ENCODE data around the gene SUSD2. TPM values are rescaled to one million over a fixed set of nuclear protein-coding genes. Genes with fewer than 3 reads are reported as not detected.

SUSD2 gene
- total and polyA plus RNA-seq, 5 donors: 6.2 to 7.4 (median 7.2) TPM

DNA sequence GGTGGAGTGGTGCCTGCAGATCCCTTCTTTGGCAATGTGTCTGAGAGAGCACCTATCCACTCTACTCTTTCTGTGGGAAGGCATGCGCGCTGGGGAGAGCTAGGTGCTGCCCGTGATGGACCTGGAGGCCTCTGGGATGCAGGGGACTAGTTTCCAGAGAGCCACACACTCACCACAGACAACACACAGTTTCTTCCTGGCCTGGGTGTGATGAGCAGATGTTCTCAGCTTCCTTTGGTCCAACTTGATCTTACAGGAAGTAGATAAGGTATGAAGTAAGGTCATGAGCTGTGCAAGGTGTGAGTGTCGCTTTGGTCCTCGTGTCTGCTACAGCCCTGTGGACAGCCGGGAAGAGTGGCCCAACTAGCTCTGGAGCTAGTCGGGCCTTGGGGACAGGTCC, 27.3 kb upstream of the SUSD2 start:
- no peak overlapping the region for H3K4me3 ChIP-seq (ENCODE audit: low read length)
- H3K27ac ChIP-seq (ENCODE audit: low read length): no peak overlapping the region
- intact Hi-C loops (cut with DNase I): loop anchor here in 1 of 4 donors (10.0 kb wide), 1 partner anchor 49 kb away; no protein-coding TSS in a partner anchor
- DNase-seq: no peak
- peaks cover 14% of the 10 kb centered on the region for H3K4me1 ChIP-seq (ENCODE audit: control insufficient read depth, insufficient read depth, low read length)
- no peaks in the 10 kb centered on the region for H3K9me3 ChIP-seq (ENCODE audit: control insufficient read depth, low read length)
- no peak for ATAC-seq
- no peaks in the 10 kb centered on the region for H3K27me3 ChIP-seq (ENCODE audit: control insufficient read depth, insufficient read depth)
- whole genome bisulfite sequencing: 90% methylated on average over 7 of the region's 7 CpGs

- Histone ChIP-seq H3K4me3 (ENCODE audit: low read length) (no peak overlapping the region), H3K27ac (ENCODE audit: low read length) (no peak overlapping the region), H3K9me3 (ENCODE audit: control insufficient read depth, low read length) (no peaks in the 10 kb centered on the region), H3K4me1 (ENCODE audit: control insufficient read depth, insufficient read depth, low read length) (peaks cover 17% of the 10 kb centered on the region), H3K27me3 (ENCODE audit: control insufficient read depth, insufficient read depth) (no peaks in the 10 kb centered on the region)
- intact Hi-C loops (cut with DNase I): loop anchor here (5.0 to 10.0 kb wide), 3 partner anchors 48 to 243 kb away; no protein-coding TSS in a partner anchor
- ATAC-seq (no peak), DNase-seq (no peak)
- WGBS: 84% methylated on average over 5 of the region's 5 CpGs
Observed at GRCh38 chr22:24154826-24155225, 26.5 kb upstream of the SUSD2 start.

GRCh38 chr22:24155627-24156140, 25.6 kb upstream of the SUSD2 start:
- under 1% methylated on average over 41 of the region's 41 CpGs for WGBS
- intact Hi-C loops (cut with DNase I): loop anchor here (5.0 to 10.0 kb wide), 3 partner anchors 48 to 243 kb away; no protein-coding TSS in a partner anchor
- no peaks in the 10 kb centered on the region for H3K27me3 ChIP-seq (ENCODE audit: control insufficient read depth, insufficient read depth)
- peak overlapping the region; percentile 91 for H3K4me3 ChIP-seq (ENCODE audit: low read length)
- peak overlapping the region; percentile 44 for H3K27ac ChIP-seq (ENCODE audit: low read length)
- no peaks in the 10 kb centered on the region for H3K9me3 ChIP-seq (ENCODE audit: control insufficient read depth, low read length)
- DNase-seq (peak; percentile 85 to 96 (median 95)), ATAC-seq (peak; percentile 80 to 82)
- peaks cover 20% of the 10 kb centered on the region for H3K4me1 ChIP-seq (ENCODE audit: control insufficient read depth, insufficient read depth, low read length)

DNA sequence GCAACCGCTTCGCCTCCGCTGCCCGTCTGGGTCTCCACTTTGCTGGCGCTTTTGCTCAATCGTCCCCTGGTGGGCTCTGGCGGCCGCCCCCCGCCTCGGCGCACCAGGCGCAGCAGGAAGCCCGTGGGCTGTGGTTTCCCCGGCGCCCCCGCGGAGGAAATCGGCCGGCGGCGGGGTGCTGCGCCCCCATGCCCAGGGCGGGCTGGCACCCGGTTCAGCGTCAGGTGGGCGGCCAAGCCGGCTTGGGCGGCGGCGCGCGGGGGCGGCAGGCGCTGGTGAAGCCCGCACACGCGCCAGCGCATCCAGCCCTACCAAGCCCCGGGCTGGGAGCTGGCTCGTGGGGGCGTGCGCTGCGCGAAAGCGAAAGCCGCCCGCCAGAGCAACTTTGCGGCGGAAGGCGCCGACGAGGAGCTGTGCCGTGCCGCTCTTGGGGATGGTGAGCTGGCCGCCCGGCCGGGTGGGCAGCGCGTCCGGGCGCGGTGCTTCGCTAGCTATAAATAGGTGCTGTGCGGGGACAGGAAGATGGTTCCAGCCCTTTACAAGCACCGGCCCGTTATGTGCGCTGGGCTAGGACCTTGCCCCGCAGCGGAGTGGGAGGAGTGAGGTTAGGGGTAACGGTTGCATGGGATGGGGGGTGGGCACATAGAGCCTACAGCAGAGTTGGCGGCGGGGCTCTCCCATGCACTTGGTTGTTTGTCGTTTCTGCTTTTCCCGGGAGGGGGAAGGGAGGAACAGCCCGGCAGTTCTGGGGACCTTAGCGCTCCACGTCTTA, 25.0 kb upstream of the SUSD2 start:
- intact Hi-C loops (cut with DNase I): loop anchor here (5.0 to 10.0 kb wide), 3 partner anchors 49 to 244 kb away; no protein-coding TSS in a partner anchor

DNA sequence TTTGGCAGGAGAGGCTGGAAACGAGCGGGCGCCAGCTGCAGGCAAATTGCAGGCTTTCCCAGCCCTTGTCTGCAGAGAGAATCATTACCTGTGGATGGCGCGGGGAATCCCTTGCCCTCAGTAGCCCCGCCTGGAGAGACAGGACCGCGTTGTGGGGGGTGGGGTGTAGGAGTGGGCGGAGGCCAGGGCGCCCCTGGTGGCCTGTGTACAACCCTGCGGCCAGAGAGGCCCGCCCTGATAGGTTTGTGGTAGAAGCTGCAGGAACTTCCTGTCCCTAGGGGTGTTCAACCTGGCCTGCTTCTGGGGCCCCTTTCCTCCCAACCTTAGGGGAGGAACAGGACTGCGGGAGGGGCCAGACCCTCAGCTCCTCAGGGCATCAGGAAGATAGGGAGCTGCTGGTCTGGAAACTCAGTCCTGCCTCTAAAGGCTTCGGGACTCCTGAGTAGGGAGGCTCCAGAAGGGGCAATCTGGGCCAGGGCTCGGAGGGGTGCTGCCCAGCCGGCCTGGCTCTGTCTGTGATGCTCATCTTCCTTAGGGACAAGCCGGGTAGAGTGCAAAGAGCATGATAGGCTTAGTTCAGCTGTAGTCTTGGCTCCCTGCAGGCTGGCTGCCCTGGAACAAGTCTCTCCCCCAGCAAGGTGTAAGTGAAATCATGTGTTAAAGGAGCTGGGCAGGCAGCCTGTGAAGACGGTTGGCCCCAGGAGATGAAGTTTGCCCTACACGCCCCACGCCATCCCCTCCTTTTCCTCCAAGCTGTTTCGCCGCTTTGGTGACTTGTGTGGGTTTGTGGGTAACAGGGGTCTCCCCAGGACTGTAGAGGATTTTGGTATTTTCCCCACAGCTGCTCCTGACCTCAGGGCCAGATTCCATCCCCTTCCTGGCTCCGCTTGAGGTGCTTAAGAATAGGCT, 24.1 kb upstream of the SUSD2 start:
- peak; percentile 80 to 94 (median 93) for DNase-seq
- peak overlapping the region; percentile 74 for H3K27ac ChIP-seq (ENCODE audit: low read length)
- intact Hi-C loops (cut with DNase I): loop anchor here (5.0 to 10.0 kb wide), 3 partner anchors 50 to 245 kb away; no protein-coding TSS in a partner anchor
- H3K4me3 ChIP-seq (ENCODE audit: low read length): peak overlapping the region; percentile 91
- H3K4me1 ChIP-seq (ENCODE audit: control insufficient read depth, insufficient read depth, low read length): peaks cover 28% of the 10 kb centered on the region
- ATAC-seq: peak; percentile 80 to 83
- no peaks in the 10 kb centered on the region for H3K27me3 ChIP-seq (ENCODE audit: control insufficient read depth, insufficient read depth)
- WGBS: 16% methylated on average over 23 of the region's 23 CpGs
- no peaks in the 10 kb centered on the region for H3K9me3 ChIP-seq (ENCODE audit: control insufficient read depth, low read length)

More for the DNA sequence above, 25.0 kb upstream of the SUSD2 start:
- Histone ChIP-seq H3K9me3 (ENCODE audit: control insufficient read depth, low read length) (no peaks in the 10 kb centered on the region), H3K4me3 (ENCODE audit: low read length) (peak overlapping the region; percentile 91), H3K27ac (ENCODE audit: low read length) (peak overlapping the region; percentile 44), H3K4me1 (ENCODE audit: control insufficient read depth, insufficient read depth, low read length) (peaks cover 24% of the 10 kb centered on the region), H3K27me3 (ENCODE audit: control insufficient read depth, insufficient read depth) (no peaks in the 10 kb centered on the region)
- ATAC-seq: peak; percentile 32 to 53
- peak in 2 of 3 donors; percentile 44 to 82 for DNase-seq
- WGBS: under 1% methylated on average over 77 of the region's 77 CpGs

DNA sequence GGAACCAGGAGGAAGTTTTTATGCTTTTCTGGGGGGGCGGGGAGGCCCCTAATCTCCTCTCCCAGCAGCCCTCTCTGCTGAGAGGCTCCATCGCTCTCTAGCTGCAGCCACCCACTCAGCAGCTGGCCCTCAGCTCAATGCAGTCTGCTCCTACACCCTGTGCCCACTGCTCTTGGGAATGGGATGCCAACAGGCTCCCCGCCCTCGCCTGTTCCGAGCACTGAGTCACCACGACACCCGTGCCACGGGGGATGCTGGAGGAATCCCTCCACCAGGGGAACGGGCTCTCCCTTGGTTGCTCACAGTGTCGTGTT, 23.5 kb upstream of the SUSD2 start:
- Histone ChIP-seq H3K4me3 (ENCODE audit: low read length) (no peak overlapping the region), H3K27me3 (ENCODE audit: control insufficient read depth, insufficient read depth) (no peaks in the 10 kb centered on the region), H3K4me1 (ENCODE audit: control insufficient read depth, insufficient read depth, low read length) (peaks cover 29% of the 10 kb centered on the region), H3K9me3 (ENCODE audit: control insufficient read depth, low read length) (no peaks in the 10 kb centered on the region), H3K27ac (ENCODE audit: low read length) (peak overlapping the region; percentile 53)
- WGBS: 48% methylated on average over 10 of the region's 10 CpGs
- intact Hi-C loops (cut with DNase I): loop anchor here (5.0 to 10.0 kb wide), 3 partner anchors 50 to 245 kb away; no protein-coding TSS in a partner anchor
- peak; percentile 1 to 5 for ATAC-seq
- peak in 1 of 3 donors; percentile 41 for DNase-seq

DNA sequence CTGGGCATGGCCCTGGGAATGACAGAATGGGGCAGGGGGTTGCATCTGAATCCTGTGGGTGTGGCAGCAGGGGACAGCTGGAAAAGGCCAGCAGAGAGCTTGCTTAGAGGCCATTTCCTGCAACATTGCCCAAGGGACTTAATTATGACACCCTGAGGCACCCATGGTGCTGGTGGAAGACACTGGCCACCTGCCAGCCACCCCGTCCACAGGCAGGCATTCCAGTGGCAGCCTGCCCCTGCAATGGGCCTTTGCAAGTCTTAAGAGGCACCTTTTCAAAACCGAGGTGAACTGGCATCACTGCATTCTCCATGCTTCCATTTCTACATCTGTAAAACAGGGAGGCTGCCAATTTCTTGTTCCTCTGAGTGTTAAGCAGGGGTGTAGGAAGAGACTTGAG, 21.6 kb upstream of the SUSD2 start:
- H3K27ac ChIP-seq (ENCODE audit: low read length): peak overlapping the region; percentile 76
- intact Hi-C loops (cut with DNase I): loop anchor here (5.0 to 10.0 kb wide), 4 partner anchors 52 to 247 kb away; partner anchors contain the start of gene GSTT4 (in 1 of the 4)

DNA sequence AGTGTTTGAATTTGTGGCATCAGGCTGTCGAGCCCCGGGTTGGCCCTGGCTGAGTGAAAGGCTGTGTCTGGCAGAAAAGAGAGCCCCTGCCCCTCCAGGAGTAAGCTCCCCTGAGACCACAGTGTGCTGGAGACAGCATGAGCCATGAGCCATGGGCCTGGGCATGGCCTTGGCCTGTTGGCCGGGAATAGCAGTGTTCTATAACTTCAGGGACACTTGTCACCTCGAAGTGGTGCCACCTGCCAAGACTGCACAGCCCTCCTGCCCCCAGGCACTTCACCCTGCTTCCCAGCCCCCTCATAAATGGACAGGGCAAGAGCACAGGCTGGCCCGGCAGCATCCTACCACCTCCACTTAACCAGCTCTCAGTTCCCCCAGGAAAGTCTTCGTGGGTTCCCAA, 20.7 kb upstream of the SUSD2 start:
- no peak overlapping the region for H3K4me3 ChIP-seq (ENCODE audit: low read length)
- ATAC-seq (peak in 1 of 2 donors; percentile 19), DNase-seq (peak in 1 of 3 donors; percentile 72)
- WGBS: 74% methylated on average over 6 of the region's 6 CpGs
- H3K4me1 ChIP-seq (ENCODE audit: control insufficient read depth, insufficient read depth, low read length): peaks cover 29% of the 10 kb centered on the region
- intact Hi-C loops (cut with DNase I): loop anchor here in 1 of 4 donors (10.0 kb wide), 1 partner anchor 156 kb away; the partner anchor contains the start of gene GSTT4
- peak overlapping the region; percentile 85 for H3K27ac ChIP-seq (ENCODE audit: low read length)
- H3K9me3 ChIP-seq (ENCODE audit: control insufficient read depth, low read length): no peaks in the 10 kb centered on the region
- H3K27me3 ChIP-seq (ENCODE audit: control insufficient read depth, insufficient read depth): no peaks in the 10 kb centered on the region

More for the DNA sequence above, 21.6 kb upstream of the SUSD2 start:
- H3K27me3 ChIP-seq (ENCODE audit: control insufficient read depth, insufficient read depth): no peaks in the 10 kb centered on the region
- WGBS: 52% methylated on average over 2 of the region's 2 CpGs
- H3K4me3 ChIP-seq (ENCODE audit: low read length): no peak overlapping the region
- peaks cover 35% of the 10 kb centered on the region for H3K4me1 ChIP-seq (ENCODE audit: control insufficient read depth, insufficient read depth, low read length)
- no peaks in the 10 kb centered on the region for H3K9me3 ChIP-seq (ENCODE audit: control insufficient read depth, low read length)
- DNase-seq (no peak), ATAC-seq (no peak)

GRCh38 chr22:24161485-24161884, 19.8 kb upstream of the SUSD2 start:
- peaks cover 28% of the 10 kb centered on the region for H3K4me1 ChIP-seq (ENCODE audit: control insufficient read depth, insufficient read depth, low read length)
- intact Hi-C loops (cut with DNase I): loop anchor here in 1 of 4 donors (10.0 kb wide), 1 partner anchor 157 kb away; the partner anchor contains the start of gene GSTT4
- H3K27ac ChIP-seq (ENCODE audit: low read length): peak overlapping the region; percentile 85
- H3K9me3 ChIP-seq (ENCODE audit: control insufficient read depth, low read length): no peaks in the 10 kb centered on the region
- DNase-seq (no peak), ATAC-seq (no peak)
- H3K4me3 ChIP-seq (ENCODE audit: low read length): no peak overlapping the region
- WGBS: 79% methylated on average over 7 of the region's 7 CpGs
- no peaks in the 10 kb centered on the region for H3K27me3 ChIP-seq (ENCODE audit: control insufficient read depth, insufficient read depth)

GRCh38 chr22:24161909-24162308, 19.4 kb upstream of the SUSD2 start:
- H3K9me3 ChIP-seq (ENCODE audit: control insufficient read depth, low read length): no peaks in the 10 kb centered on the region
- DNase-seq: no peak
- H3K4me1 ChIP-seq (ENCODE audit: control insufficient read depth, insufficient read depth, low read length): peaks cover 28% of the 10 kb centered on the region
- intact Hi-C loops (cut with DNase I): loop anchor here in 1 of 4 donors (10.0 kb wide), 1 partner anchor 157 kb away; the partner anchor contains the start of gene GSTT4
- H3K27me3 ChIP-seq (ENCODE audit: control insufficient read depth, insufficient read depth): no peaks in the 10 kb centered on the region
- H3K27ac ChIP-seq (ENCODE audit: low read length): peak overlapping the region; percentile 85
- no peak for ATAC-seq
- H3K4me3 ChIP-seq (ENCODE audit: low read length): no peak overlapping the region
- WGBS: 67% methylated on average over 6 of the region's 6 CpGs
